GM19438 (cell line): Measurements from ENCODE around the gene BLTP3A.

Source experiments
- ATAC-seq: cut with Tn5 transposase; IDR thresholded peaks from one replicate; pipeline ENCODE4 v1.9.1; 2021; ENCODE audit warnings: low read depth; ENCODE audit not compliant: unreplicated experiment

The BLTP3A gene

GRCh38 chr6:34819571-34820480 lies 27.9 kb downstream of the BLTP3A start:
- no peak for ATAC-seq

GRCh38 chr6:34829137-34829536 lies 37.3 kb downstream of the BLTP3A start:
- ATAC-seq, result no peak

GRCh38 chr6:34832942-34833341 lies 41.1 kb downstream of the BLTP3A start:
- no peak for ATAC-seq

GRCh38 chr6:34834789-34835518 lies 43.1 kb downstream of the BLTP3A start:
- no peak for ATAC-seq

GRCh38 chr6:34836008-34836407 lies 44.1 kb downstream of the BLTP3A start:
- ATAC-seq, result no peak

- no peak for ATAC-seq
These were observed 44.6 kb downstream of the BLTP3A start for GRCh38 chr6:34836451-34836850.

GRCh38 chr6:34837528-34837927 lies 45.6 kb downstream of the BLTP3A start:
- no peak for ATAC-seq

- no peak for ATAC-seq
These were observed 47.9 kb downstream of the BLTP3A start for GRCh38 chr6:34839666-34840352.
